GM19455 (cell line): ENCODE results near the gene SAMSN1.
"Not testable (repeated sequence)": the region's sequence is repeated elsewhere in the genome, so short reads cannot be mapped to it uniquely, and the experiment has no call there.

Experiments used
- ATAC-seq: cut with Tn5 transposase; IDR thresholded peaks from one replicate; pipeline ENCODE4 v1.9.1; 2021; ENCODE audit not compliant: unreplicated experiment

The SAMSN1 gene

DNA sequence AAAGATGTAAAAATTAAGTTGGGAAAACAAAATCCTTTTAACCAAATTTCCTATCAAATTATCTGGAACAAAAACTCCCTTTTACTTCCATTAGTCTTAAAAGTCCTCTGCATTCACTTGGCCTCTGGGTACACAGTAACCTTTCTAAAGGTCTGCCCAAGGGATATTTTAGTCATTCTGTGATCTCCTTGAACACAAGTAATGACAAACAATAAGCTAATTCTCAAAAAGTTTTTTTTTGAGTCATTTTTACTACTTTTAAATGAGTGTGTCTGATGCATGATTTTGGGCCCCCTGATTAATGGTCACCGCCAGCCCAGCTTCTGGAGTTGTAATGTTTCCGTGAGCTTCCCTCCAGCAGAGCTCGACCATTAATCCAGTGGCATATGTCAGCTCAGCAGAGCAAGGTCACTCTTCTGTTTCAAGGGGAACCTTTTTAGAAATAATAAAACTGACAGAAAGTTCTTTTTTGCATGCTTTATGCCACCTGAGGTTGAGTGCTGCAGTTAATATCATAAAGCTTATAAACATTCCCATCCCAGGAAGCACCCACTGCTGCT lies 14.3 kb downstream of the SAMSN1 start:
- ATAC-seq: no peak

GRCh38 chr21:14530592-14530991 lies 15.5 kb downstream of the SAMSN1 start:
- no peak for ATAC-seq

DNA sequence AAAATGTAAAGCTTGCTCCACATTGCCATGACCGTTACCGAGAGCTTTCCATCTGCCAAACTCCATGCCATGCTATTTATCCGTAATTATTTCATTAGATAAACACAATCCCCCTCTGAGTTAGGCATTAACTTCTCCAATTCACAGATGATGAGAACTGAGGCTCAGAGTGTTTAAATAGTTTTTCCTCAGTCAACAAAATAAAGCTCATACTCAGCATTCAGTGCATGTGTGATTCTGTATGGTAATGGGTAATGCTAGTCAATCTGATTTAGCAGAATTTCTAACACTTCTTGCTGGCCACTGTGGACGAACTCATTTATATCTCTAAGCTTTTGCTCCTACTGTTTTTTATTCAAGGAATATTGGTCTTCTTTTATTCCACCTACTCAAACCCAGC lies 17.3 kb downstream of the SAMSN1 start:
- ATAC-seq: no peak

GRCh38 chr21:14527696-14528652 lies 18.1 kb downstream of the SAMSN1 start:
- no peak for ATAC-seq

GRCh38 chr21:14526836-14527695 lies 19.0 kb downstream of the SAMSN1 start:
- no peak for ATAC-seq

GRCh38 chr21:14526199-14526598 lies 19.9 kb downstream of the SAMSN1 start:
- no peak for ATAC-seq

GRCh38 chr21:14523234-14523633 lies 22.9 kb downstream of the SAMSN1 start:
- peak; percentile 78 for ATAC-seq

DNA sequence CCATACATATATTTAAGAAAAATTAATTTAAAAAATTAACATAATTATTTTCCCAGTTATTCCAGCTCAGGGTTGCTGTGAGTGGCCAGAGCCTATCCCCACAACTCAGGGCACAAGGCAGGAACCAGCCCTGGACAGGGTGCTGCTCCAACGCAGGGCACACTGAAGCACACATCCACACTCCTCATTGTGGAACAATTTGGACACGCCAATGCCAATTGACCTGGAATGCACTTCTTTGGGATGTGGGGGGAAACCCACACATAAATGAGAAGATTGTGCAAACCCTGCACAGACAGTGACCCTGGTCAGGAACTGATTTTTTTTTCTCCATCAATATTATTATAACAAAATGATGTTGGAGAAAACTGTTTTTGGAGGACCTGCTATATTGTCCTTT lies 23.4 kb downstream of the SAMSN1 start:
- ATAC-seq: no peak

DNA sequence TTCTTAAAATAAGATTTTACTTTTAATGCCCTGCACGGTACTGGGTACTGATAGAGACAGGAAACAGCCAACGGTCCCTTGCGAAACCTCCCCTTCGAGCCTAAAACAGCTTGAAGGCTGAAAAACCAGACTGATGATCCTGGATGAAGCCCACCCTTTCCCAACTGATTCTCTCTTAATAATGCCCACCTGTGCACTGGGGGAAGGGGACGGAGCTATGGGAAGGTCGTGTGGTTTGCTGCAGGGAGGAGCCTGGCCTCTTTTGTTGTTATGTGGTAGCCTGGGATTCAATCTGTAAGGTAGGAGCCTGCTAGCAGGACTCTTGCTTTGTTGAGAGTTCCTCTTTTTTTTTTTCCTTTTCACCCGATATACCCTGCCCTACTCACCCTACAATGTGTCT lies 25.6 kb downstream of the SAMSN1 start:
- no peak for ATAC-seq

- no peak for ATAC-seq
Observed at GRCh38 chr21:14519000-14519399, 27.1 kb downstream of the SAMSN1 start.

GRCh38 chr21:14513804-14514203 lies 32.3 kb downstream of the SAMSN1 start:
- ATAC-seq: no peak

- ATAC-seq: not testable (repeated sequence)
Observed at GRCh38 chr21:14506859-14507457, 39.2 kb downstream of the SAMSN1 start.

GRCh38 chr21:14500873-14501272 lies 45.2 kb downstream of the SAMSN1 start:
- ATAC-seq: no peak

- no peak for ATAC-seq
Observed at GRCh38 chr21:14499316-14499715, 46.8 kb downstream of the SAMSN1 start.

- no peak for ATAC-seq
Observed at GRCh38 chr21:14497825-14498224, 48.3 kb downstream of the SAMSN1 start.

GRCh38 chr21:14495075-14495474 lies 51.0 kb downstream of the SAMSN1 start:
- no peak for ATAC-seq

GRCh38 chr21:14494181-14494580 lies 51.9 kb downstream of the SAMSN1 start:
- ATAC-seq: not testable (repeated sequence)

GRCh38 chr21:14493731-14494130 lies 52.4 kb downstream of the SAMSN1 start:
- ATAC-seq: no peak

GRCh38 chr21:14492931-14493330 lies 53.2 kb downstream of the SAMSN1 start:
- ATAC-seq: no peak

- no peak for ATAC-seq
Observed at GRCh38 chr21:14491269-14491681, 54.8 kb downstream of the SAMSN1 start.

GRCh38 chr21:14488672-14489204 lies 57.4 kb downstream of the SAMSN1 start:
- no peak for ATAC-seq
